Activated CD8-positive, alpha-beta memory T cell treated with anti-CD3 and anti-CD28 coated beads for 1 hour (primary cell): Measurements from ENCODE around the gene CGAS.
"Not testable (repeated sequence)": the region's sequence is repeated elsewhere in the genome, so short reads cannot be mapped to it uniquely, and the experiment has no call there.

Experiments used
- DNase-seq, 2 donors: peaks; one replicate each; pipeline ENCODE4 v3.0.0-alpha.2; 2020; ENCODE audit warnings: low read depth in 1 of 2; ENCODE audit errors: extremely low read depth in 1 of 2

CGAS gene

DNA sequence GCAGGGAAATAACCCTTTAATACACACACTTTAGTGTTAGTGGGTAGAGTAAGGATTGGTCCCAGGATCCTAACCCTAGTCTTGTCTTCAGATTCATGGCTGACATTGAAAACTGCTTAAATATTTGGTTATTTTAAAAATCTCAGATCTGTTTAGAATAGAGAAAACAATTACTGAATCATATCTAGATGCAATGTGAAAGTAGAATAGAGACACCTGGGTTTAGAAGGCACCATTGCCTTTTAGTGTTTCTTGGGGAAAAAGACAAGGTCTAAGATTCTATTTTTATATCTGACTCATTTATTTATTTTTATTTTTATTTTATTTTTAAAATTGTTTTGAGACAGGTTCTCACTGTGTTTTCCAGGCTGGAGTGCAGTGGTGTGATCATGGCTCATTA, 51.4 kb downstream of the CGAS start:
- no peak for DNase-seq

DNA sequence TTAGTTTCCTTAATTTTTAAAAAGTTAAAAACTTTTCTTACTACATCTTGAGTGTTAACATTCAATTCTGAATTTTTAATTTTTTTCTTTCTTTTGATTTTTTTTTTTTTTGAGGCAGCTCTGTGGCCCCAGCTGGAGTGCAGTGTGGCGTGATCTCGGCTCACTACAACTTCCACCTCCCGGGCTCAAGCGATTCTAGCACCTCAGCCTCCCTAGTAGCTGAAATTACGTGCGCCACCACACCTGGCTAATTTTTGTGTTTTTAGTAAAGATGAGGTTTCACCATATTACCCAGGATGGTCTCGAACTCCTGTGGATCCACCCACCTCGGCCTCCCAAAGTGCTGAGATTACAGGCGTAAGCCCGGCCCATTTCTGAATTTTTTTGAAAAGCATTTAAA, 56.2 kb downstream of the CGAS start:
- DNase-seq: no peak

DNA sequence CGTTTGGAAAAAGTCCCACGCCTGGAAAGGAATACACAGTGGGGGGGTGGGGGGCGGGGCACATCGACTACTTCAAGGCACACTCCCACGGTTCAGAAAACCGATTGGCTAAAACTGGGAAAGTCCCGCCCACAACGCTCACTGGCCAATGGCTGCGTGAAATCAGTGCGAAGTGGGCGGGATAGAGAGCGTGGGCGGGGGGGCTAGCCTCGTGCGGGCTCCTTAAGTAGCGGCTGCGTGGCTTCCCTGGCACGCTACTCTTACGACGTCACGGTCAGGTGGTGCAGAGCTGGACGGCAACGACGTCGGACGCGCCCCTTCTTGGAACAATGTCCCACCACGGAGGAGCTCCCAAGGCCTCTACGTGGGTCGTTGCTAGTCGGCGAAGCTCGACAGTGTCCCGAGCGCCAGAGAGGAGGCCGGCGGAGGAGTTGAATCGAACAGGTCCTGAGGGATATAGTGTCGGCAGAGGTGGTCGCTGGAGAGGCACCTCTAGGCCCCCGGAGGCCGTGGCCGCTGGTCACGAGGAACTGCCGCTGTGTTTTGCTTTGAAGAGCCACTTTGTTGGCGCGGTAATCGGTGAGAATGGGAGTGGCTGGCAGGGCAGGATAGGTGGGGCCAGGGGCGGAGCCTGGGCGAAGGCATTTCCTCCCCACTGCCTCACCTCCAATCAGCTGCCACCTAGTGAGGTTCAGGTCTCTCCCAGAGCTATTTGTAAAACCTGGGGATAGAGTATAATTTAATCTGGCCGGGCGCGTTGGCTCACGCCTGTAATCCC, 57.3 kb downstream of the CGAS start, which contains the start of gene DDX43:
Gene DDX43, plus strand, starts transcription at position 252 of the 778 bp plus-strand sequence. Its CDS starts 78 bp downstream, at position 330.
- DNase-seq: peak in 1 of 2 donors; percentile 8

DNA sequence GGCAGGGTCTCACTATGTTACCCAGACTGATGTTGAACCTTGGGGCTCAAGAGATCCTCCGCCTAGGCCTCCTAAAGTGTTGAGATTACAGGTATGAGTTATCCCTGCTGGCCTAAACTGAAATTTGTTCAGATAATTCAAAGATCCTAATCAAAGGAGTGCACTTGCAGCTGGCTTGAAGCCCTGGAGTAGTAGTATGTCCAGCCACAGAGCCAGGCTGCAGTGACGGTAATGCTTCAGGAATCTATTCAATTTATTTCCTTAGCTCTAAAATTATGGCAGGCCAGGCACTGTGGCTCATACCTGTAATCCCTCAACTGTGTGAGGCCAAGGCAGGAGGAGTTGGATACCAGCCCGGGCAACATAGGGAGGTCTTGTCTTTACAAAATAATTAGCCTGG, 58.8 kb downstream of the CGAS start:
- no peak for DNase-seq

DNA sequence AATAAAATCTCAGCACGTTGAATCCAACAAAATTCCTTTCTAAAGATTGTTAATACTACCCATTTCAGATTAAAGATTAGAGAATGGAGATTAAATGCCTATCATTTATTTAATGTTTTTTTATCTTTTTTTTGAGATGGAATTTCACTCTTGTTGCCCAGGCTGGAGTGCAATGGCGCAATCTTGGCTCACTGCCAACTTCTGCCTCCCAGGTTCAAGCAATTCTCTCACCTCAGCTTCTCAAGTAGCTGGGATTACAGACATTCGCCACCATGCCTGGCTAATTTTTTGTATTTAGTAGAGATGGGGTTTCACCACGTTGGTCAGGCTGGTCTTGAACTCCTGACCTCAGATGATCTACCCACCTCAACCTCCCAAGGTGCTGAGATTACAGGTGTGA, 59.9 kb downstream of the CGAS start:
- DNase-seq: not testable (repeated sequence)

DNA sequence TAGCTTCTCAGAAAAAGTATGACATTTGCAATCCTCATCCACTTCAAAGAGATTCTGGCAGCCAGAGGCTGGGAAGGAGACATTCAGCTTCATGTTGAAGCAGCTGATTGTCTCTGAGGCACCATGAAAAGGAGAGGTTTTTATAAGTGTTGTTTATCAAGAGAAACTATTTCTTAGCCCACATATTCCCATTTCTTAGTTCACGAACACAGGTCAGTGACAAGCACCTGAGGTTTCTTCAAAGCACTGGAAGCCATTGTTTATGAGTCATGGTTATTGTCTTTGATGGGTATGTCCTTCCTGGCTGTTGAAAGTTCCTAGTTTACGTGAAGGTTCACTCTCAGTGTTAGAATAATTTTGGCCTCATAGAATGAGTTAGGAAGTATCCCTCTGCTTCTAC, 60.4 kb downstream of the CGAS start:
- DNase-seq: no peak

DNA sequence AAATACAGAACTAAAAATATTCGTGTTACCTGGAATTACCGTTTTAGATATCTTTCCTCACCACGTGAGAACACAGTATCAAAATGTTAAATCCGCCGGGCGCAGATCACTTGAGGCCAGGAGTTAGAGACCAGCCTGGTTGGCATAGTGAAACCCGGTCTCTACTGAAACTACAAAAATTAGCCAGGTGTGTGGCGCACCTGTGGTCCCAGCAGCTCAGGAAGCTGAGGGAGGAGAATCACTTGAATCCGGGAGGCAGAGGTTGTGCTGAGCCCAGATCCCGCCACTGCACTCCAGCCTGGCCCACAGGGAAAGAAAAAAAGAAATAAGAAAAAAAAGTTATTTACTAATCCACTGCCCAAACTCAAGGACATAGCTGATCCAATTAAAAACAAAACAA, 62.2 kb downstream of the CGAS start:
- DNase-seq: no peak

DNA sequence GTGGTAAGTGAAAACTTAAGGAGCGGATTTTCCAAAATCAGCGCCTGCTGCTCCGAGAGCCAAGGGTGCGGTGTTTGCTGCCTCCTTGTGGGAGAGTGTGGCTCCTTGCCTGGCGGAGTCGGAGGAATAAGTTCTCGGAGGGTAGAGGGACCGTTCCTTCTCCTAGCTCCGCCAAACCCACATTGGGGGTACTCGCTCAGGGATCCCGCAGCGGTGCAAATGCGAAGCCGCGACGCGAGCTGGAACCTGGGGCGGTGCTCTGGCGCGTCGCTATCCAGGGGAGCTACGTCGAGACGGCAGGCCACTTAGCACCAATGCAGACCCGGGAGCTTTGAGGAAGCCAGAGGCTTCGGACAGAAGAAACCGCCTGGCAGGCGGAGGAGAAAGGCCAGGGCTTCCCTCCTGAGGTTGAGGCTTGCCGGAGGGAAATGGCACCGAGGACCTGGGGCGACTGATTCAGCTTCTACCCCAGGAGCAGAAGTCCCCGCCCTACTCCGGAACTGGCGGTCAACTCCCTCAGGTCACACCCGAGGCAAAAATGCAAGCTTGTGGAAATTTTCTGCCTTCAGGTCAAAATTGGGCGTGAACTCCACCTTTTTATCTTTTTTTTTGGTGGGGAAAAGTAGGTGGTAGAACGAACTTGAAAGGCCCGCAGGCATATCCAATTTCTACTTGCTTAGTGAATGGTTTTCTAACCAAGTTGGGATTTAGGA, 63.1 kb downstream of the CGAS start:
- DNase-seq: peak; percentile 13 to 38

DNA sequence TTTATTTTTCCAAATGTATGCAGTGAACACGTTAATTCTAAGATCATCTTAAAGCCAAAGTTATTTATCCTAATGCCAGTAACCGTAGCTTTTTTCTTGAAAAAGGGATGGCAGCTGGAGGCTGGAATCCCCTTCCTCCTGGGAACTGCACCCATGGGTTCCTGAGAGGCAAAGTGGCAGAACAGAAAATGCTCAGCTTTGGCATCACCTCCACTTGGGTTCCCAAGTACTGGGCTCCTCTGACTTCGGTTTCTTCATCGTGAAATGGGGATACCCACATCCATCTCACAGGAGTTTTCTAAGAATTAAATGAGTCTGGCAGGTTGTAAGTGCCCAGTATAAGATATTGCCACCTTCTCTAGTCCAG, 63.7 kb downstream of the CGAS start:
- DNase-seq: no peak

DNA sequence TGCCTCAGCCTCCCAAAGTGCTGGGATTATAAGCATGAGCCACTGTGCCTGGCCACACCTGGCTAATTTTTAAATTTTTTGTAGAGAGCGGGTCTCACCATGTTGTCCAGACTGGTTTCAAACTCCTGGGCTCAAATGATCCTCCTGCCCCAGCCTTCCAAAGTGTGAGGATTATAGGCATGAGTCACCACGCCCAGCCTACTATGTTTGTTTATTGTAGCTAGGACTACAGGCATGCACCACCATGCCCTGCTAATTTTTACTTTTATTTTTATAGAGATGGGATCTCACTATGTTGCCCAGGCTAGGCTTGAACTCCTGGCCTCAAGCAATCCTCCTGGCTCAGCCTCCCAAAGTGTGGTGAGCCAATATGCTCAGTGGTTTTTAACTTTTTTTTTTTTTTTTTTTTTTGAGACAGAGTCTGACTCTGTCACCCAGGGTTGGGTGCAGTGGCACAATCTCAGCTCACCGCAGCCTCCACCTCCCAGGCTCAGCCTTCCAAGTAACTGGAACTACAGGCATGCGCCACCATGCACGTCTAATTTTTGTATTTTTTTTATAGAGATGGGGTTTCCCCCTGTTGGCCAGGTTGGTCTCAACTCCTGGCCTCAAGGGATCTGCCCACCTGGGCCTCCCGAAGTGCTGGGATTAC, 69.5 kb downstream of the CGAS start:
- DNase-seq: no peak

DNA sequence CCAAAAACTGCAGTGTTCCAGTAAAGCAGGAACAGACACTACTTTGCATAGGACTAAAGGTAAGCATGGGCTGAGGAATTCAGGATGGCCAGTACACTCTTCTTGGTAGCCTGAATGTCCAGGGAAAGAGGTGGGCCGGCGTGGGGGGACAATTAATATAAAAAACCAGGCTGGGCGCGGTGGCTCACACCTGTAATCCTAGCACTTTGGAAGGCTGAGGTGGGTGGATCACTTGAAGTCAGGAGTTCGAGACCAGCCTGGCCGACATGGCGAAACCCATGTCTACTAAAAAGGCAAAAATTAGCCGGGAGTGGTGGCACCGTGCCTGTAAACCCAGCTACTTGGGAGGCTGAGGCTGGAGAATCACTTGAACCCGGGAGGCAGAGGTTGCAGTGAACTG, 70.6 kb downstream of the CGAS start:
- DNase-seq: not testable (repeated sequence)

DNA sequence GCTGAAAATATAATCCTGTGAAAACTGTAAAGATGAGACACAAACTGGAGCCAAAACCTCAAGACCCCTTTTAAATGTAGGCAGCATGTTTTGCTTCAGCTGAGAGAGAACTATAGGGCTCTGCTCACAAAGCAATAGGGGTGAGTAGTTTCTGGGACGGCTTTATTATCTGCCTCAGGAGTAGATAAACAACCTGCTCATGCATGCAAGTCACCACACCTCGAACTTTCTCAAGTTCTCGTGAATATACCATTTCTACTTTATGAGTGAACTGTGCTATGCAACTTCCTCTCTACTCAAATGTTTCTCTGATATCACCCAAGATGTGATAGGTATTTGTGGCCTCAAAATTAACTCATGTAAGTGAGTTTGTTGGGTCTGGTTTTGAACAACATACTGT, 74.9 kb downstream of the CGAS start:
- no peak for DNase-seq

DNA sequence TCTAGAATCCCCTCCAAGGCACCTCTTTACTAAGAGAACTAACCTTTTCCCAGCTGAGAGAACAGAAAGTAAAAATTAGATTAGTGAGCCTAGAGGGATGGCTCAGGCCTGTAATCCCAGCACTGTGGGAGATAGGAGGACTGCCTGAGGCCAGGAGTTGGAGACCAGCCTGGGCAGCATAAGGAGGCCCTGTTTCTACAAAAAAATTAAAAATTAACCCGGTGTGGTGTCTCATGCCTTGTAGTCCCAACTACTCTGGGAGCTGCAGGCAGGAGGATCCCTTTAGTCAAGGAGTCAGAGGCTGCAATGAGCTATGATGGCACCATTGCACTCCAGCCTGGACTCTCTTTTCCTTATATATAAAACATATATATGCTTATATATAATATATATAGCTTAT, 76.9 kb downstream of the CGAS start:
- no peak for DNase-seq
